DND-41 (cell line): ENCODE data around the gene ZNF326.

Source experiments
- ATAC-seq: fragments of 200-7000 bp; cut with Tn5 transposase; 3 replicates; pipeline ENCODE4 v1.9.1; 2021; ENCODE audit warnings: low read depth; ENCODE audit not compliant: insufficient read depth
- DNase-seq: peaks from one replicate; pipeline ENCODE4 v3.0.0-alpha.2; 2020
- H2AFZ ChIP-seq: 2 replicates; pipeline ENCODE4 v1.6.0; 2012; ENCODE audit warnings: low read depth, low read length
- H3K27ac ChIP-seq: 2 replicates; pipeline ENCODE4 v1.5.1; 2012; ENCODE audit warnings: low read length, inconsistent platforms
- H3K27me3 ChIP-seq: fragments of 200-600 bp; sonication (generic); 2 replicates; pipeline ENCODE4 v1.6.0; 2012; ENCODE audit warnings: low read length, mild to moderate bottlenecking, inconsistent platforms; ENCODE audit not compliant: insufficient read depth, poor library complexity
- H3K36me3 ChIP-seq: 2 replicates; pipeline ENCODE4 v1.5.1; 2012; ENCODE audit warnings: low read length, inconsistent platforms; ENCODE audit not compliant: insufficient read depth
- H3K4me1 ChIP-seq: 2 replicates; pipeline ENCODE4 v1.5.1; 2012; ENCODE audit warnings: mild to moderate bottlenecking, low read length; ENCODE audit not compliant: insufficient read depth
- H3K4me2 ChIP-seq: 2 replicates; pipeline ENCODE4 v1.6.0; 2012; ENCODE audit warnings: mild to moderate bottlenecking, moderate library complexity, low read length, inconsistent platforms; ENCODE audit not compliant: insufficient read depth
- H3K4me3 ChIP-seq, 2 experiments: fragments of 200-600 bp in 1 of 2; shearing (Covaris generic) in 1 of 2; 2 replicates each; pipeline ENCODE4 v1.5.1; 2012 to 2016; ENCODE audit warnings: inconsistent platforms in 2 of 2, low read length in 2 of 2, mild to moderate bottlenecking in 2 of 2, low read depth in 1 of 2, moderate library complexity in 1 of 2
- H3K79me2 ChIP-seq: 2 replicates; pipeline ENCODE4 v1.6.0; 2012; ENCODE audit warnings: low read length, inconsistent platforms; ENCODE audit not compliant: insufficient read depth
- H3K9ac ChIP-seq: 2 replicates; pipeline ENCODE4 v1.6.0; 2012; ENCODE audit warnings: low read depth, mild to moderate bottlenecking, inconsistent platforms, low read length, moderate library complexity
- H3K9me3 ChIP-seq: 2 replicates; pipeline ENCODE4 v1.5.1; 2012; ENCODE audit warnings: low read length, moderate library complexity, mild to moderate bottlenecking, inconsistent platforms; ENCODE audit not compliant: insufficient read depth, severe bottlenecking
- H4K20me1 ChIP-seq: 2 replicates; pipeline ENCODE4 v1.6.0; 2012; ENCODE audit warnings: low read length; ENCODE audit not compliant: insufficient read depth
- EZH2 ChIP-seq: IDR thresholded peaks from 3 replicates; pipeline ENCODE4 v1.6.1; 2012; ENCODE audit warnings: borderline replicate concordance, low read depth, mild to moderate bottlenecking, moderate library complexity, low read length, inconsistent platforms; ENCODE audit not compliant: severe bottlenecking
- TF ChIP-seq, protein P1 (sequence below): IDR thresholded peaks from 2 replicates; pipeline ENCODE4 v1.5.1; 2012; ENCODE audit warnings: borderline replicate concordance, low read length, moderate library complexity, mild to moderate bottlenecking; ENCODE audit not compliant: poor library complexity, severe bottlenecking; ENCODE audit errors: extremely low read depth

The ZNF326 gene

DNA sequence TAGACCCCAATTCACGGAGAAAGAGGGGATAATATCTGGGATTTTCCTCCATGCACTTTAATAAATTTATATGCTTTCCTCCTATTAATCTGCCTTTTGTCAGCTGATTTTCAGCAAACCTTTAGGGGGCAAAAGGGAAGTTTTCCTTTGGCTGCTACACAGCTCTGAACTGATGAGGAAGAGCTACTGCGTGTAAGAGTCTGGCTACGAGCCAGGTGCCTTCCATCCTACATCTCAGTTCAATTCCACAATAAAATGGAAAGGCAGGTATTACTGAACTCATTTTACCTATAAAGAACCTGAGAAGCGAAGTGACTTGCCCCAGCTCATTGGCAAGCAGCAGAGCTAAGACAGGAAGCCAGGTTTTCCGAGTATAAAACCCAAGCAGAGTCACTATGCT, 28.3 kb upstream of the ZNF326 start:
- TF ChIP-seq, protein P1, sequence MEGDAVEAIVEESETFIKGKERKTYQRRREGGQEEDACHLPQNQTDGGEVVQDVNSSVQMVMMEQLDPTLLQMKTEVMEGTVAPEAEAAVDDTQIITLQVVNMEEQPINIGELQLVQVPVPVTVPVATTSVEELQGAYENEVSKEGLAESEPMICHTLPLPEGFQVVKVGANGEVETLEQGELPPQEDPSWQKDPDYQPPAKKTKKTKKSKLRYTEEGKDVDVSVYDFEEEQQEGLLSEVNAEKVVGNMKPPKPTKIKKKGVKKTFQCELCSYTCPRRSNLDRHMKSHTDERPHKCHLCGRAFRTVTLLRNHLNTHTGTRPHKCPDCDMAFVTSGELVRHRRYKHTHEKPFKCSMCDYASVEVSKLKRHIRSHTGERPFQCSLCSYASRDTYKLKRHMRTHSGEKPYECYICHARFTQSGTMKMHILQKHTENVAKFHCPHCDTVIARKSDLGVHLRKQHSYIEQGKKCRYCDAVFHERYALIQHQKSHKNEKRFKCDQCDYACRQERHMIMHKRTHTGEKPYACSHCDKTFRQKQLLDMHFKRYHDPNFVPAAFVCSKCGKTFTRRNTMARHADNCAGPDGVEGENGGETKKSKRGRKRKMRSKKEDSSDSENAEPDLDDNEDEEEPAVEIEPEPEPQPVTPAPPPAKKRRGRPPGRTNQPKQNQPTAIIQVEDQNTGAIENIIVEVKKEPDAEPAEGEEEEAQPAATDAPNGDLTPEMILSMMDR: no peak
- no peak for TF ChIP-seq EZH2
- Histone ChIP-seq H3K4me1 (peaks cover 24% of the 10 kb centered on the region), H3K9me3 (no peaks in the 10 kb centered on the region), H4K20me1 (no peaks in the 10 kb centered on the region), H3K79me2 (no peaks in the 10 kb centered on the region), H3K4me2 (no peak overlapping the region), H3K27me3 (no peaks in the 10 kb centered on the region), H3K9ac (no peak overlapping the region), H2AFZ (no peak overlapping the region), H3K36me3 (no peaks in the 10 kb centered on the region), H3K27ac (no peak overlapping the region), H3K4me3 (no peak overlapping the region)
- ATAC-seq (no peak), DNase-seq (no peak)

DNA sequence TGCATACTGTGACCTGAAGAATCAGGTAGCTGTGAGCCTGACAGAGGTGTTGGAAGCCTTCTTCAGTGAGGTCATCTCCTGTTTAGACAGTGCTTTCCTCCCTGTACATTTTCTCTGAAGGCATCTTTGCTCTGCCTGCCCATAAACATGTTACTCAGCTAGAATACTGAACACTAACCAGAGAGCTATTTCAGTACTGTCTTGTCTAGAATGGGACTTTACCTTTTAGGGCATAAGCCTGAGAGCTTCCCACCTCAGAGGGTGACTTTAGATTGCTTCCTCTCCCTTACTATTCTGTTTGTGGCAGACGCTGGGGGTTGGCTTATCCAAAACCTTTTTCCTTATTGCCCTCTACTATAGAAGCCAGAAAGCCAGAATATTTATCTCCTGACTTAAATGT, 23.3 kb upstream of the ZNF326 start:
- DNase-seq (no peak), ATAC-seq (no peak)
- Histone ChIP-seq H3K36me3 (no peaks in the 10 kb centered on the region), H3K4me3 (no peak overlapping the region), H4K20me1 (no peaks in the 10 kb centered on the region), H2AFZ (no peak overlapping the region), H3K27me3 (no peaks in the 10 kb centered on the region), H3K4me2 (no peak overlapping the region), H3K4me1 (peaks cover 8% of the 10 kb centered on the region), H3K9ac (no peak overlapping the region), H3K27ac (no peak overlapping the region), H3K79me2 (no peaks in the 10 kb centered on the region), H3K9me3 (no peaks in the 10 kb centered on the region)
- TF ChIP-seq, protein P1: no peak
- TF ChIP-seq EZH2: no peak

DNA sequence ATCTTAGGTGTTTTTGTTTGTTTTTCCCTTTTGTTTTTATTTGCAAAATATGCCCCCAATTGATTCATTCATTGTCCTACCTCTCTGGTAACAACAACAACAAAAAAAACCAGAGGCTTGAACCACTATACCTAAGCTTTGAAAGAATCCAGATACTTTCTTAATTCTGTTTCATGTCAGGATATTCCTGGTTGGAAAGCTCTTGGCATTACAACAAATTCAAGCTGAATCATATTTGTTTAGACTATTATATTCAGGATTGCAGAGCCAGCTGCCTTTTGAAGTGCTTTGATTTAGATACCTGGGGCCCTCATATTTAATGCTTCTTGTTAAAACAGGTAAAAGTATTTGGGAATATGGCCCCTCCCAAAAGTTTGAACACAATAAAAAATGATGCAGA, 22.9 kb upstream of the ZNF326 start:
- Histone ChIP-seq H3K4me1 (peaks cover 8% of the 10 kb centered on the region), H3K79me2 (no peaks in the 10 kb centered on the region), H3K27me3 (no peaks in the 10 kb centered on the region), H3K4me3 (no peak overlapping the region), H3K27ac (no peak overlapping the region), H2AFZ (no peak overlapping the region), H3K9me3 (no peaks in the 10 kb centered on the region), H3K36me3 (no peaks in the 10 kb centered on the region), H3K4me2 (no peak overlapping the region), H4K20me1 (no peaks in the 10 kb centered on the region), H3K9ac (no peak overlapping the region)
- DNase-seq (no peak), ATAC-seq (no peak)
- no peak for TF ChIP-seq EZH2
- TF ChIP-seq, protein P1: no peak
